Heart right ventricle (tissue), 16 donors: ENCODE measurements around the gene RBCK1. TPM values are rescaled to one million over a fixed set of nuclear protein-coding genes. Genes with fewer than 3 reads are reported as not detected.
A peak's percentile ranks its signal among the peaks of the same experiment; 100 is the strongest.

ENCODE experiments used
- ATAC-seq, 8 donors: fragments of 200-7000 bp; cut with Tn5 transposase; one replicate each; pipeline ENCODE4 v1.9.1; 2020; ENCODE audit warnings: mild to moderate bottlenecking in 8 of 8, moderate library complexity in 8 of 8, moderate number of reproducible peaks in 1 of 8
- DNase-seq, 2 donors: peaks; one replicate each; pipeline ENCODE4 v3.0.0-alpha.2; 2020
- H3K27ac ChIP-seq, 10 donors: fragments of 200-600 bp; sonication (generic) in 2 of 10; one replicate each; pipeline versions ENCODE4 v1.5.0 to v1.8.0; 2020 to 2022; ENCODE audit warnings: mild to moderate bottlenecking in 3 of 10
- H3K27me3 ChIP-seq, 7 donors: fragments of 200-600 bp; one replicate each; pipeline ENCODE4 v1.8.0; 2021 to 2022; ENCODE audit warnings: mild to moderate bottlenecking in 2 of 7
- H3K36me3 ChIP-seq, 9 donors: fragments of 200-600 bp; sonication (generic) in 1 of 9; one replicate each; pipeline versions ENCODE4 v1.5.0 to v1.8.0; 2020 to 2022; ENCODE audit warnings: mild to moderate bottlenecking in 2 of 9
- H3K4me1 ChIP-seq, 9 donors: fragments of 200-600 bp; sonication (generic) in 1 of 9; one replicate each; pipeline versions ENCODE4 v1.5.0 to v1.8.0; 2020 to 2022; ENCODE audit warnings: mild to moderate bottlenecking in 4 of 9
- H3K4me3 ChIP-seq, 10 donors: fragments of 200-600 bp; sonication (generic) in 2 of 10; one replicate each; pipeline versions ENCODE4 v1.5.0 to v1.8.0; 2020 to 2022; ENCODE audit warnings: mild to moderate bottlenecking in 7 of 10, moderate library complexity in 2 of 10
- H3K9me3 ChIP-seq, 11 donors: fragments of 200-600 bp in 10 of 11; sonication (generic) in 2 of 11; one replicate each; pipeline versions ENCODE4 v1.5.0 to v1.8.0; 2013 to 2022; ENCODE audit warnings: mild to moderate bottlenecking in 2 of 11, control low read depth in 1 of 11, moderate library complexity in 1 of 11
- WGBS, 2 donors: extraction: QIAGEN DNeasy Blood & Tissue Kit; methylation state at CpG; one replicate each; pipeline ENCODE4 v1.1.7; 2013; ENCODE audit warnings: inconsistent platforms in 1 of 2; 5-methylcytosine and 5-hydroxymethylcytosine counted together
- intact Hi-C, 10 donors: fragments of 100-400 bp; cut with DNase I; formaldehyde crosslinking; loops; one replicate each; pipeline versions ENCODE4 v1.11.1 to v1.14.2; 2022
- polyA plus RNA-seq, 2 donors: library from polyadenylated mRNA; stranded (reverse); fragments of 200-250 nt; gene quantifications; one replicate each; pipeline ENCODE4 v1.2.3, GENCODE V29; 2013
- total RNA-seq, 10 donors: library from RNA; stranded (reverse); fragmentation: NEBNext Ultra II Directional in 3 of 10; extraction: Animal tissue kit (Norgen Biotek cat#: 25700) in 3 of 10; gene quantifications; one replicate each; pipeline versions ENCODE4 v1.2.1 to v1.2.4, GENCODE V29; 2021 to 2023
- TF ChIP-seq, protein P1 (sequence below), 9 donors: fragments of 200-600 bp; sonication (generic) in 2 of 9; IDR thresholded peaks; one replicate each; pipeline versions ENCODE4 v1.5.0 to v1.8.0; 2021 to 2022; ENCODE audit warnings: antibody characterized with exemption in 9 of 9, mild to moderate bottlenecking in 5 of 9, moderate library complexity in 1 of 9
- donor health status: Arrhythmogenic right ventricular cardiomyopathy.
- donor health status: ischemic (EF 13 %, LVEDD 7.1; RV severe dilation, severe dysfunction).
- donor health status: healthy with polysubstance abuse.
- donor health status: DM: no; HTN: yes; CAD: no.
- donor health status: DM: no; HTN: no; CAD: no.
- donor health status: ischemic (EF 25% LVEDD 6.9; RV normal size, moderate dysfunction).
- donor health status: ischemic (EF 25% LVEDD 5.7; RV mildly dilated, moderate dysfunction).
- donor health status: healthy.
- donor health status: DM: yes; HTN: yes; CAD: no.
- donor health status: Ischemic cardiomyopathy.
- donor health status: ischemic (EF 35%, LVEDD 5.7; RV mildly dilated, moderate dysfunction).
- donor health status: nonischemic (EF 11% LVEDD 7.7; RV severe dilation, severe dysfunction).
- donor health status: DM: yes; HTN: yes; CAD: no.
- donor health status: PGD.
- donor health status: ischemic (EF 29% LVEDD 5.4; RV normal size, mild dysfunction).
- donor health status: nonischemic (EF 23%, LVEDD 6.1; RV moderate dilation, normal function).

RBCK1 gene
- total and polyA plus RNA-seq, 12 donors, result 32.0 to 86.8 (median 44.0) TPM

DNA sequence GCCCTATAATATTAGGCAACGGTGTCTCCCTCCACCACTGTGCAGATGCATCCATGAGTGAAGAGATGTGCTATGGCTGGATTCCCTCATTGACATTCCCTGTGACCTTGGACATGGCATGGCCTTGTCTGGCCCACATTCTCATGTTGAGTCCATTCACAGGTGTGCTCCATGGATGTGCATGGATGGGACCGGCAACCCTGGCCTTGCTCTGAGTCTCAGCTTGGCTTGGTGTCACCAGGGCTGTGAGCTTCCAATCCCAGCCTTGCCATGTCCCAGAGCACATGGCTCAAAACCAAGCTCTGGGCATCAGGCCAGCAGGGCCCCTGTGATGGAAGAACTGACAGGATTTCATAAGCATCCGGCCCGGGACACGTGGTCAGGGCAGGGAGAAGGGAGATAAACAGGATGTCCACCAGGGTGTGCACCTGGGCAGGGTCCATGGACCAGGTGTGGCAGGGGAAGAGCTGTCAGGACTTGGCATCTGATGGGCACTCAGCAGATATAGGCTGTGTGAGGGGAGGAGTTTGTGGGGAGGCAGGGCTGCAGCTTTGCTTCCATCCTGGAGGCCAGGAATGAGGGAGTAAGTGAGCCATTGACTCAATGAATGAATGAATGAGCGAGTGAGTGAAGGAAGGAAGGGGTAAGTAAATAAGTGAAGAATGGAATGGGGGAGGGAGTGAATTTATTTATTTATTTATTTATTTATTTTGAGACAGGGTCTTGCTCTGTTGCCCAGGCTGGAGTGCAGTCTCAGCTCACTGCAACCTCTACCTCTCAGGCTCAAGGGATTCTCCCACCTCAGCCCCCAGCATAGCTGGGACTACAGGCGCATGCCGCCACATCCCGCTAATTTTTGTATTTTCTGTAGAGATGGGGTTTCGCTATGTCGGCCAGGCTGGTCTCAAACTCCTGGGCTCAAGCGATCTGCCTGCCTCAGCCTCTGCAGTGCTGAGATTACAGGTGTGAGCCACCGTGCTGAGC lies 45.5 kb upstream of the RBCK1 start:
- WGBS, 2 donors, result 66% methylated on average over 13 of the region's 13 CpGs
- H3K4me1 ChIP-seq, result peaks cover 0 to 10% (median 7%) of the 10 kb centered on the region in 9 donors
- TF ChIP-seq, protein P1, sequence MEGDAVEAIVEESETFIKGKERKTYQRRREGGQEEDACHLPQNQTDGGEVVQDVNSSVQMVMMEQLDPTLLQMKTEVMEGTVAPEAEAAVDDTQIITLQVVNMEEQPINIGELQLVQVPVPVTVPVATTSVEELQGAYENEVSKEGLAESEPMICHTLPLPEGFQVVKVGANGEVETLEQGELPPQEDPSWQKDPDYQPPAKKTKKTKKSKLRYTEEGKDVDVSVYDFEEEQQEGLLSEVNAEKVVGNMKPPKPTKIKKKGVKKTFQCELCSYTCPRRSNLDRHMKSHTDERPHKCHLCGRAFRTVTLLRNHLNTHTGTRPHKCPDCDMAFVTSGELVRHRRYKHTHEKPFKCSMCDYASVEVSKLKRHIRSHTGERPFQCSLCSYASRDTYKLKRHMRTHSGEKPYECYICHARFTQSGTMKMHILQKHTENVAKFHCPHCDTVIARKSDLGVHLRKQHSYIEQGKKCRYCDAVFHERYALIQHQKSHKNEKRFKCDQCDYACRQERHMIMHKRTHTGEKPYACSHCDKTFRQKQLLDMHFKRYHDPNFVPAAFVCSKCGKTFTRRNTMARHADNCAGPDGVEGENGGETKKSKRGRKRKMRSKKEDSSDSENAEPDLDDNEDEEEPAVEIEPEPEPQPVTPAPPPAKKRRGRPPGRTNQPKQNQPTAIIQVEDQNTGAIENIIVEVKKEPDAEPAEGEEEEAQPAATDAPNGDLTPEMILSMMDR (IDR thresholded peaks at IDR 0.05), result peak in 8 of 9 donors; percentile 13 to 60 (median 49)
- no peaks in the 10 kb centered on the region for H3K27me3 ChIP-seq
- peak; percentile 85 to 97 (median 92) for ATAC-seq
- no peak overlapping the region for H3K27ac ChIP-seq
- peak; percentile 85 to 86 for DNase-seq
- no peaks in the 10 kb centered on the region for H3K9me3 ChIP-seq
- intact Hi-C loops, result loop anchor here in 2 of 10 donors (5.0 kb wide), 2 partner anchors 180 to 375 kb away; partner anchors contain the start of gene CSNK2A1 (in 1 of the 2)
- no peak overlapping the region for H3K4me3 ChIP-seq
- no peaks in the 10 kb centered on the region for H3K36me3 ChIP-seq

DNA sequence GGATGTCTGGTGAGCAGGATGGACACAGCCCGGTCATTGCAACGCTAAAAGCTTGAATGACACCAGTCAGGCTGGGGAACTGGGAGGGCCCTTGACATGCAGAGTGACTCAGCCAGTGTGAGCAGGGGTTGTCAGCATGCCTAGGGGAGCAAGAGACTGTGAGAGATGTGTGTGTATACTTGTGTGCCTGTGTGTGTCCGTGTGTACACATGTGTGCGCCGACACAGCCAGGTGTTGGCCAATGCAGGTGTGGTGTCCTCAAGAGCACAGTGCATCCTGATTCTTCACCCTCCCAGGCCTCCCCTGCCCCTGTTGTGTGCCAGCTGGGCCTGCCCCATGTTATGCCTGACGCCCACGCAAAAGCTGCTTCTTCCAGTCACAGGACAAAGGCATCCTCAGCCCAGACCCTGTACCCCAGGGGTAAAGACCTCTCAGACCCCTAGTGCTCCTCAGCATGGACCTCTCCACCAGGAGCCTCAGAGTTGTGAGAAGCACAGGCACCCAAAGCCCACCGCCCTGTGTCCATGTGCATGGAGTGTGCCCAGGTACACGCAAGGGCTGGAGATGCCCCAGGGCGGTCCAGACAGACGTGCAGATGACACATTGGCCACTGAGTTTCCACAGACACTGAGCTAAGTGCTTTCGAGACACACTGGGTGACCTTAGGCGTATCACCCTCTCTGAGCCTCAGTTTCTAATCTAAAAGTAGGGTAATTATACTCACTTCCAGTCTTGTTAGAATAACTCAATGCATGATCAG lies 44.6 kb upstream of the RBCK1 start:
- Histone ChIP-seq H3K4me1 (peaks cover 0 to 10% (median 7%) of the 10 kb centered on the region in 9 donors), H3K27ac (no peak overlapping the region), H3K4me3 (no peak overlapping the region), H3K36me3 (no peaks in the 10 kb centered on the region), H3K27me3 (no peaks in the 10 kb centered on the region), H3K9me3 (no peaks in the 10 kb centered on the region)
- TF ChIP-seq, protein P1 (IDR thresholded peaks at IDR 0.05), result no peak
- ATAC-seq, result peak in 1 of 8 donors; percentile 14
- DNase-seq, result no peak
- WGBS, 2 donors, result 90 to 91% methylated on average over 13 of the region's 13 CpGs
- intact Hi-C loops, result loop anchor here in 2 of 10 donors (5.0 kb wide), 2 partner anchors 179 to 374 kb away; partner anchors contain the start of gene CSNK2A1 (in 1 of the 2)

DNA sequence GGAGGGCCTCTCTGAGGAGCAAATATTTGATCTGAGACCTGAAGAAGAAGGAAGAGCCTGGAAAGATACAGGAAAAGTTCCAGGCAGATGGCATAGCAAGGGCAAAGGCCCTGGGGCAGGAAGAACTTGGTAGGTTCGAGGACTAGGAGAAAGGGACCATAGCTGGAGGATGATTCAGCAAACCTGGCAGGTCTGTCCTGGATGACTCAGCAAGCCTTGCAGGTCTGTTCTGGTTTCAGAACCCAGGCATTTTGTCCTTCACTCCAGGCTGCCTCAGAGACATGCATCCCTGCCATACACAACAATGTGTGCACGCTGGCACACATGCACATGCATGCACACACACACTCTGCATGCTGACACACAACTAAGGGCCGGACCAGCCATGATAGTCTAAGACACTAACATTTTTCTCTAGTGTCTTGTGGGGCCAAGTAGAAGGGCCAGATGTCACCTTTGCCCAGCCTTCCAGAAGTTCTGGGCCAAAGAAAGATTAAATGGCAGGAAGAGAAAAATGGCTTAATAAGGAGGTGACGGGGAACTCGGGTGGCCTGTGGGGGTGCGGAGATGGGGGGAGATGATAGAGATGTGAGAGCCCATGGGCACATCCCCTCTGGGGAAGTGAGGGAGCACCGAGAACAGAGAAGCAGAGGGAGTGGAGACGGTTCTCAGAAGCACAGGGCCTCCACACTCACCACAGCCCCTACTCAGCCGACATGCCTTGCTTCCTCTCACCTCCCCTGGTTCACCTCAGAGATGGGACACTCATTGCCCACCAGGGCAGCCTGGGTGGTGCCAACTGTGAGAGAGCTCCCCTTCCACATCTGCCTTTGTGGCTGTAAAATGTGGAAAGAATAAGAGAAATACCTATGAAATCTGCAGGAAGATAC lies 42.9 kb upstream of the RBCK1 start:
- Histone ChIP-seq H3K27me3 (no peaks in the 10 kb centered on the region), H3K4me1 (peaks cover 0 to 10% (median 7%) of the 10 kb centered on the region in 9 donors), H3K4me3 (no peak overlapping the region), H3K27ac (no peak overlapping the region), H3K36me3 (no peaks in the 10 kb centered on the region), H3K9me3 (no peaks in the 10 kb centered on the region)
- ATAC-seq, result no peak
- 87% methylated on average over 9 of the region's 9 CpGs for WGBS, 2 donors
- TF ChIP-seq, protein P1 (IDR thresholded peaks at IDR 0.05), result no peak
- intact Hi-C loops, result loop anchor here in 3 of 10 donors (5.0 kb wide), 3 partner anchors 42 to 372 kb away; partner anchors contain the start of genes CSNK2A1 (in 1 of the 3) and RBCK1 (in 1 of the 3)
- DNase-seq, result no peak
